GM18505 (cell line): ENCODE measurements around the gene FBXO10.

ENCODE experiments used
- ATAC-seq: cut with Tn5 transposase; IDR thresholded peaks from one replicate; pipeline ENCODE4 v1.9.1; 2021; ENCODE audit not compliant: unreplicated experiment
- POLR2A ChIP-seq: IDR thresholded peaks from 4 replicates; pipeline ENCODE4 v1.6.1; 2011; ENCODE audit warnings: borderline replicate concordance; ENCODE audit not compliant: insufficient read depth, insufficient read length; ENCODE audit errors: extremely low read depth

FBXO10 gene

DNA sequence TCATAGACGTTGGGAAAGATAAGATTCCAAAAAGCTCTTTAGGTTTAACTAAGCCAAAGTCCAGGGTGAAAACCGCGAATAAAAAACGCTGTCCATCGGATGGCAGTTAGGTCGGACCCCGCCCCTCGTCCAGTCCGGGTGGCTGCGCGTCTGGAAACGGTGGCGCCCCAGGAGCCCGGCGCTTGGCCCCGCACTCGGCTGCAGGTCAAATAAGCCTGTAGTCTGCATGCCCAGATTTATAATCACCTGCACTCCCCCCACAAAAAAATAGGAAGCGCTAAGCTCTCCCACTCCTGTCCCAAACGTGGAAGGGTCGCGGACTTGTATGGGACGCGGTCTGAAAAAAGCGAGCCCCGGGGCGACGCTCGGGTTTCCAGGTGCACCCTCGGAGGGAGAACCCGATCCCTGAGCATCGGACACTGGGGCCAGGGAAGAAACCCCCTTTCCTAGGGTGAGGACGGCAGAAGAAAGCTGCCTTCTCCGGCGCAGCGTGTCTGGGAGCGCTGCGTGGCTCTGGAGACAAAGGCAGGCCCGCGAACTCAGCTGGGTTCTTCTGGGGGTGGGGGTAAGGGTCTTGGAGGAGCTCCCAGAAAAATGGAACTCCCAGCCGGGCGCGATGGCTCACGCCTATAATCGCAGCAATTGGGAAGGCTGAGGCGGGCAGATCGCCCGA is 110.0 kb downstream of the FBXO10 start:
- TF ChIP-seq POLR2A = peak; percentile 49
- peak; percentile 6 for ATAC-seq

DNA sequence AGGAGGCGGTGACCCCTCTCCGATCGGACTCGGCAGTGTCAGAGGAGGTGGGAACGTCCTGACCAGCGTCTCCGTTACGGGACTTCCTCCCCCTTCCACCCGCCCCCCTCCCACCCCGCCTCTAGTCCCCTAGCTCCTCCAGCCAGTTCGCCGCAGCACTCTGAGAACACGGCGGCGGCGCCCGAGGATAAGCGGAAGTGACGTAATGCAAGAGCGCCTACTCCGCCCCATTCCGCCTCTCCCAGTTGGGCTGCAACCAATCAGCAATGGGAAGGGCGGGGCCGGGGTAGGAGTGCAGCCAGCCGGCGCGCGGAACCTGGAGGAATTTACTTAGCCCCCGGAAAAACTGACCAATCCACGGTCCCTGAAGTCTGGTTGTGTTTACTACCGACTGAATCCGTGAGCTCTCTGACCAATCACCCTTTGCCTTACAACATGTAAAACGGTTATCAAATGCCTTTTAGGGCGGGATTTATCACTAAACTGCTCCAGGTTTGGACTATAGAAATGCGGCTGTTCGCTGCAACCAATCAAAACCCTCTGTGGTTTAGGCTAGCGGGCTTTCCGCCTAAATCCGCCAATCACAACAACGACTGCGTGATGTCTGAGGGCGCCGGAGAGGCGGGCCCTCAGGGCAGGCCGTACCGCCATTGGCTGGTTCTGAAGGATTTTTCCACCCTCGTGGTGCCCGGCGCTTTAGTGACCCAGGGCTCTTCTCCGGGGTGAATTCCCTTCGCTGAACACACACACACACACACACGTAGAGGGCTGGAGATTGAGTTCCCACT is 110.7 kb downstream of the FBXO10 start, which contains the start of gene ZBTB5:
Gene ZBTB5, minus strand, starts transcription at position 202 of the 788 bp plus-strand sequence. CDS start 22,899 bp downstream, outside the sequence.
- peak; percentile 70 for ATAC-seq
- peak; percentile 59 for TF ChIP-seq POLR2A

DNA sequence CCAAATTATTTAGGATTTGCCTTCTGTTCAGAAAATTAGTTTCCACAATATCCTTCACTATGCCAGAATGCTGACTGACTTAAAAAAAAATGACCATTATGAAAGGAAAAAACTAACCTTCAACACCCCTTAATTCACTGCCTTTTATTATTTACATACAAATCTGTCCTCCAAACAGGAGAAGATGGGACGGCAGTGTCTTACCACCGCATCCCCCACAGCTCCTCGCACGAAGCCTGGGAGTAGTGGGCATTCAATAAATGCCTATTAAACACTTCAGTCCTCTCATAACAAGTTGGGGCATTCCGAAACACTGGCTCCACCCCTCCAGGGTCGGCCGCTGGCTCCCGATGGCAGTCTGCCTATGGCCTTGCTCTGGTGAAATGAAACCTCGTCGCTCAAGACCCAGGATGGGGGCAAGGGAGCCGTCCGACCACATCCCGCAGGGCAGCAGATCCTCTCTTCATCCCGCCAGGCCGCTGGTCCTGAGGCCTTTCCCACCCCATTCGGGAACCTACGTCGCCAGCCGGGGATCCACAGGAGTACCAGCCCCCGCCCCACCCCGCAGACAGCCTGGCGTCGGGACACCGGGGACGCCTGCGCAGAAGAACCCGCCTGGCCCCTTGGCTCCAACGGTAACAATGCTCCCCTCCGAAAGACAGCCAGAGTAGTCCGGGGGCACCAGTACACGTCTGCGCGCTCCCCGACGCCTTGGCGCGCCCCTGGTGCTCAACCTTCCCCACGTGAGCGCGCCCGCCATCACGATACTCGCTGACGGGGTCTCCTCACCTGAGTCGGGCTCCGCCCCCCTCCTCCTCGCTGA is 111.5 kb downstream of the FBXO10 start:
- TF ChIP-seq POLR2A = peak; percentile 68
- ATAC-seq = peak; percentile 30

DNA sequence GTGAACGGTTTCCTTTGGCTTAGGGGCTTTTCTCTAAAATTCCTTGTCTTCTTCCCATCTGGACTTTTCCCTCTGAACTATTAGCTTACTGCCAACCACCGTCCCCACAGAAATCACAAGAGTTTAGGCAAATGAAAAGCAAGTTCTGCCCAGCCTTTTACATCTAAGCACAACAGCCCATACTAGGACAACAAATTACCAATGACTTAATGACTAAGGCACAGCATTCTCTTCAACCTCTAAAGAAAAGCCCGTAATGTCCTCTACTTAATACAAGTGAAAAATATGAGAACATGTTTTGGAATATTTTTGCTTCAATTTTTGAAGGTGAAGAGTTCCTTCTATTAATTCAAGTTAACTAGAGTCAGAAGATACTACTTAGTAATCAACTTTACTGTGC is 112.2 kb downstream of the FBXO10 start:
- ATAC-seq = no peak

More for the DNA sequence above, 112.2 kb downstream of the FBXO10 start:
- no peak for TF ChIP-seq POLR2A
